Measurements from ENCODE around the gene LARGE2. TPM values are rescaled to one million over a fixed set of nuclear protein-coding genes. Genes with fewer than 3 reads are reported as not detected.

LARGE2 gene
- total and polyA plus RNA-seq, 9 of the 15 experiments (the other 6 are each of a cell fraction or from before 2014, with no cell fraction given), result 0.56 to 14.1 (median 6.6) TPM

- intact Hi-C loops (cut with micrococcal nuclease), result no loop called here
- Histone ChIP-seq H3K9ac (ENCODE audit: insufficient read depth in 1 of 2, low read depth in 2 of 2, low read length in 2 of 2) (peak within 1 kb of the TSS in 1 of 2 experiments; percentile 70; a peak in 2 of 4 replicates), H4K20me1 (replicated peaks; ENCODE audit: control insufficient read depth, insufficient read depth, low read length) (0 out of 2 replicates have a peak, but pooled peaks cover 3% of the 10 kb centered on the region), H3K4me1 (replicated peaks in 1 of 2; ENCODE audit: control insufficient read depth in 2 of 2, insufficient read depth in 2 of 2, low read length in 2 of 2) (peaks cover 8 to 64% of the 10 kb centered on the region in 2 experiments; a peak in 4 of 5 replicates), H2AFZ (ENCODE audit: low read depth, low read length) (no peak within 1 kb of the TSS), H3K79me2 (ENCODE audit: control insufficient read depth, insufficient read depth, low read length) (no peaks in the 10 kb centered on the region), H3K36me3 (ENCODE audit: control insufficient read depth, insufficient read depth, low read length) (peaks cover 16% of the 10 kb centered on the region; the same call in 1 of the 3 replicates), H3K4me3 (no peak within 1 kb of the TSS), H3K9me1 (ENCODE audit: control insufficient read depth, insufficient read depth, low read length) (peaks cover 6% of the 10 kb centered on the region), H3K27ac (ENCODE audit: extremely low read depth, low read depth, low read length) (no peak within 1 kb of the TSS), H3K27me3 (ENCODE audit: control insufficient read depth in 2 of 2, insufficient read depth in 2 of 2, low read length in 2 of 2) (no peaks in the 10 kb centered on the region), H3K9me3 (replicated peaks; ENCODE audit: control insufficient read depth, insufficient read depth, low read depth, low read length) (no peaks in the 10 kb centered on the region), H3K4me2 (ENCODE audit: insufficient read depth, low read length) (no peak within 1 kb of the TSS)
- ChIA-PET POLR2A (interaction anchor here (0.6 kb wide), 2 partner anchors 9 to 12 kb away, joined by 3 read pairs; no protein-coding TSS in a partner anchor), CTCF (ENCODE audit: low intra/inter-chr PET ratio) (no interaction called here)
- peak; percentile 6 for FAIRE-seq
- ATAC-seq, result no peak
- in situ Hi-C loops (cut with MboI), result no loop called here
- DNase-seq (ENCODE audit: extremely low read depth in 1 of 4, low spot score in 3 of 4), result no peak
- TF ChIP-seq POLR2G (IDR thresholded peaks at IDR 0.05; ENCODE audit: low read depth, low read length), result peak; percentile 71
- peak; percentile 25; the same call in 1 of the 2 replicates for TF ChIP-seq POLR2A (conservative IDR thresholded peaks at IDR 0.05)
- TF ChIP-seq SRF (CRISPR knock-in tag; IDR thresholded peaks at IDR 0.05), result no peak
- no peak for TF ChIP-seq KAT2B (IDR thresholded peaks at IDR 0.05; ENCODE audit: low read depth, low read length)
- TF ChIP-seq SUPT5H (IDR thresholded peaks at IDR 0.05), result 0 out of 2 replicates have a peak, but pooled peaks have one; percentile 8
- BruUV-seq (replicated peaks), result no TSS peak
- 73% methylated on average over 16 of the region's 18 CpGs for WGBS (ENCODE audit: insufficient coverage, low coverage, missing lambda C conversion rate)
Measured at GRCh38 chr11:45906965-45907611, 15.4 kb upstream of the LARGE2 start, which contains the start of gene FREY1. Gene FREY1, minus strand, starts transcription at chr11:45907271. Its CDS starts 26 bp downstream, at chr11:45907245.

All from K562 (cell line).